GM21390 (cell line): ENCODE results near the gene KCNQ1.

Experiments used
- ATAC-seq: cut with Tn5 transposase; IDR thresholded peaks from one replicate; pipeline ENCODE4 v1.9.1; 2021; ENCODE audit not compliant: unreplicated experiment

KCNQ1 gene

GRCh38 chr11:2409611-2410468 is 35.0 kb upstream of the KCNQ1 start:
- no peak for ATAC-seq

DNA sequence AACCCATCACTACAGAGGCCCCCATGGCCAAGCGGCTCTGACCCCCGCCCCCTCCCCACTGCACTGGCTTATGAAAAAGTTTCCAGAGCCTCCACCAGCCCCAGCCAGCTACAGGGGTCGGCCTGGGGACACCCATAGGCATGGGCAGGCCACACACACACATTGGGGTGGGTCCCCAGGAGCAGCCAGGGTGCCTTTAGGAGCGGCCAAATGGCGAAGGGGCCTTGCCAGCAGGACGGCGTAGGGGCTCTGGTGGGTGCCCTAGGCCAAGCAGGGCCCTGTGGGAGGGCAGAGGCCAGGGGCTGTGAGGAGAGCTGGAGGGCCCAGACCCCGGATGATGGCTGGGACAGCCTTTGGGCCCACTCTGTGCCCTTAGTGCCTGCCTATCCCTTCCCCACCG is 34.2 kb upstream of the KCNQ1 start:
- no peak for ATAC-seq

DNA sequence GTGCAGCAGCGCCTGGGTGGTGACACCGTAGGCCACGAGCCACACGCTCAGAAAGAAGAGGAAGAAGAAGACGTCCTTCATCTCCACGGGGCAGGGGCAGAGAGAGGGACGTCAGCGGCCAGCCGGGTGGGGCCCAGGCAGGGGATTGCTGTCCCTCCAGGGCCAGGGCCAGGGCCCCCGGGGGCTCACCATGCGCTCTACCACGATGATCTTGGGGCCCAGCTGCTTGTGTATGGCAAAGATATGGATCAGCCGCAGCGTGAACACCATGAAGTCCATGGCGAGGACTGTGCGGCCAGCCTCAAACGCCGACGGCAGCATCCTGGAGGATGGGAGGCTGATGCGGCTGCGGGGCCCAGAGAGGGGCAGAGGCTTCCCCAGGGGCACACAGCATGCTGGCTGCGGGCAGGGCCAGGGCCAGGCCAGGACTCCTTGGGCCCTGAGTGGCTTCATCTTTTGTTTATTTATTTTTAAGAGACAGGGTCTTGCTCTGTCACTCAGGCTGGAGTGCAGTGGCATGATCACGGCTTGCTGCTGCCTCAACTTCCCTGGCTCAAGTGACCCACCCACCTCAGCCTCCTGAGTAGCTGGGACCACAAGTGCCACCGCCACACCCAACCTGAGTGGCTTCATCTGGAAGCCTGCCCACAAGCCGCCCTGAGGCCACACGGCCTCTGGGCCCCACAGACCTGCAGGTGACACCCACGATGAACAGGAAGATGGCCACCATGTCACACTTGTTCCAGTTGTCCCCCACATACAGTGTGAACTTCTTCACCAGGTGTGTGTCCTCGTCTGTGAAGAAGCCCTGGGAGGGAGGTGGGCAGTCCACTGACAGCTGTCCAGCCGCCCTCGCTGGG is 33.1 kb upstream of the KCNQ1 start:
- no peak for ATAC-seq

DNA sequence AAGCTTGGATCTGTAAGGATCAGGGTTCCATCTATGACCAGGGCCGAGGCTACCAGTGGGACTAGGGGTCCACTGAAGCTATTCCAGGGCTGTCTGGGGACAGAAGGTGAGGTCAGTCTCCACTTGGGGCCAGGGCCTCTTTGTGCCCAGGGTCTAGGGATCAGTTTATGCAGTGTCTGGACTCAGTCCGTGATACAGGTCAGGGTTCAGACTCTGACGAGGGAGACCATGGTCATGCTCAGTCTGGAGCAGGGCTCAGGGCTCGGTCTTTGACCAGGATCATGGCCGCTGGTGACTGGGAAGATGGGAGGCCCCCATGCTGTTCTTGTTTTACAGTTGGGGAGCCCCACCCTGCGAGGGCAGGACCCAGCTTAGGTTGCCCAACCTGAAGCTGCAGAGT is 32.5 kb upstream of the KCNQ1 start:
- no peak for ATAC-seq

DNA sequence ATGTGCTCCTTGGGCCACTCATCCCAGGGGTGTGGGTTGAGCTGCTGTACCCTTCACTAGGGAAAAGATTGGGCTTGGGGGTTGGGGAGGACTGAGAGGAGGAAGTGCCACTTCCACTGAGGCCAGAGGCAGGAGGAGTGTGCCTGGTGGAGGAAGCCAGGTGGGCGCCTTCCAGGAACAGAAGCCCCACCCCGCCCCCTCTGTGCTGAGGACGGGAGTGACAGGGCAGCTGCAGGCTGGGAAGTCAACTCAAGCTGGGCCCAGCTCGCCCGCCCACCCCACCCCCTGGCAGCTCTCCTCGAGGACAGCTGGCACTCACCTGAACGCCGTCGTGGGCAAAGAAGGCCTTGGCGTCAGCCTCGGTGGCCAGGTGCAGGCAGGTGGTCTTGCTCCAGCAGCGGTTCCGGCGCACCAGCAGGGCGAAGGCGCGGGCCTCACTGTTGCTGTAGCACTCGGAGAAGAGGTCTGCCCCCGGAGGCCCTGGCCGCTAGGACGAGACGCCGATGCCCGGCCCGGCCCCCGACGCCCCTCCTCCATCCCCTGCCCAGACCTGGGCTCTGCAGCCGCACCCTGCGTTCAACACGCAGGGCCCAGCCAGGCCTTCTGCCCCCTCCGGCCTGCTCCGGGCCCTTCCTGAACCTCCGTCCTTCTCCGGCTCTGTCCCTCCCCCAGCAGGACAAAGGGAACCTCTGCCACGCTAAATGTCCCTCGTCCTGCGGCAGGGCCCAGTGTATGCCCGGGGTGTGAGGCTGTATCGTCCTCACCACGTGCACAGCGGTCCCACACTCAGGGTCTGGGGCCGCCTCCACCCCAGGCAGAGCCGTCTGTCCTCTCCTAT is 30.8 kb upstream of the KCNQ1 start:
- ATAC-seq: no peak

- no peak for ATAC-seq
Observed at GRCh38 chr11:2414616-2415015, 30.2 kb upstream of the KCNQ1 start.

DNA sequence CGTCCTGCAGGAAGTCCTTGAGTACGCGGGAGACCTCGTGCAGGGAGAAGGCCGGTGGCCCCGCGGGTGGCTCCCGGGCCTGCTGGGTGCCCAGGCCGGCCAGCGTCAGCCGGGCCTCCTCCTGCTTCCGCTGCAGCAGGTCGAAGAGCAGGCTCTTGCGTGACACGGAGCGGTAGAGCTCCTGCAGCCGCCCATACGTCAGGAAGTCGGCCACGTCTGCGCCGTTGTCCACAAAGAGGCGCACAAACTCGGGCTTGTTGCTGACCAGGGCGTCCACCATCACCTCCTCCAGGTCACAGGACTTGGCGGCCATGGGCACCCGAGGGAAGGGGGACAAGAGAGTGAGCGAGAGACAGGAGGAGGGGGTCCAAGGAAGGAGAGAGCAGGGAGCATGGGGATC is 29.6 kb upstream of the KCNQ1 start:
- no peak for ATAC-seq

DNA sequence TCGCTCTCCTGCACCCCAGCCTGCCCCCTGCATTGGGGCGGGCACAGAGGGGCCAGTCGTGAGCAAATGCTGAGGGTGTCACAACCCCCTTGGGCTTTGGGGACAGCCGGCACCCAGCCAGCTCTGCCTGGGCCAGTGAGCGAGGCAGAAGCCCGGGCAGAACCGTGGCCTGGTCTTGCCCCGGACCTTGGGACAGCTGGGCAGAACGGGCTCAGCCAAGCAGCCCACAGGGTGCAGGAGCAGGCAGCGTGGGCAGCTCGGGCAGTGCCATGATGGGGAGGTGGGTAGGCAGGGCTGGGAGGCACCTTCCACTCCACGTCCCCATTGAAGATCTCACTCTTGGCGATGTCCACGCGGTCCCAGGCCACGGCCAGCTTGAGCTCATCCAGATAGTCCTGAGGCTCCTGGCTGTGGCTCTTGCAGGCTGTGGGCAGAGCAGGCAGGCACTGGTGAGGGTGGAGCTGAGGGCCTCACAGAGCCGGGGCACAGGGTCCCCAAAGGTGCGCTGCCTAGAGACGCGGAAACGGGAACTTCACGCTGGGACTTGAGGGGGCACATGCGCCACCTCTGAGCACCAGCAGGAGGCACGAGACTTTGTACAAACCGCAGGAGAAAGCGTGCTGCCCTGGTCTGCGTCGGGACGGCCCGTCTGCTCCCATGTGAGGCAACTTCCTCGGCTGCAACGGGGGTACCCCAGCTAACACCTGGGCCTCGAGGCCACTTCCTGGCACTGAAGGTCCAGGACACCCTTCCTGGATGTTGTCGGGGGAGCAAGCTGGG is 29.0 kb upstream of the KCNQ1 start:
- ATAC-seq: no peak

DNA sequence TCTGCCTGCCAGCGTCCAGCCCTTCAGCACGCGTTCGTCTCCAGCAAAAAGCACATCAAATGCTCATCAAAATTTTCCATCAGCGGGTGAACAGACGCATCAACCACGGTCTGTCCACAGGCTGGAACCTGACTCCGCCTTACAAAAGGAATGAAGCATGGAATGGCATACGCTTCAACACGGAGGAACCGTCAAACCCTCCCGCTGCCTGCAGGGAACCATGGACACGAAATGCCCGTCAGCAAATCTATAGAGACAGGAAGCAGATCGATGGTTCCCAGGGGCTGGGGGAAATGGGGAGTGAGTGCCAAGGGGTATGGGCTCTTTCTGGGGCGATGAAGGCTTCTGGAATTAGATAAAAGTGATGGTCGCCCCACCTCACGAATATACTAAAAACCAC is 28.0 kb upstream of the KCNQ1 start:
- ATAC-seq: no peak

GRCh38 chr11:2417856-2418692 is 26.7 kb upstream of the KCNQ1 start:
- ATAC-seq: no peak

- no peak for ATAC-seq
Observed at GRCh38 chr11:2418693-2419360, 26.0 kb upstream of the KCNQ1 start.

- no peak for ATAC-seq
Observed at GRCh38 chr11:2419638-2420501, 24.9 kb upstream of the KCNQ1 start.

DNA sequence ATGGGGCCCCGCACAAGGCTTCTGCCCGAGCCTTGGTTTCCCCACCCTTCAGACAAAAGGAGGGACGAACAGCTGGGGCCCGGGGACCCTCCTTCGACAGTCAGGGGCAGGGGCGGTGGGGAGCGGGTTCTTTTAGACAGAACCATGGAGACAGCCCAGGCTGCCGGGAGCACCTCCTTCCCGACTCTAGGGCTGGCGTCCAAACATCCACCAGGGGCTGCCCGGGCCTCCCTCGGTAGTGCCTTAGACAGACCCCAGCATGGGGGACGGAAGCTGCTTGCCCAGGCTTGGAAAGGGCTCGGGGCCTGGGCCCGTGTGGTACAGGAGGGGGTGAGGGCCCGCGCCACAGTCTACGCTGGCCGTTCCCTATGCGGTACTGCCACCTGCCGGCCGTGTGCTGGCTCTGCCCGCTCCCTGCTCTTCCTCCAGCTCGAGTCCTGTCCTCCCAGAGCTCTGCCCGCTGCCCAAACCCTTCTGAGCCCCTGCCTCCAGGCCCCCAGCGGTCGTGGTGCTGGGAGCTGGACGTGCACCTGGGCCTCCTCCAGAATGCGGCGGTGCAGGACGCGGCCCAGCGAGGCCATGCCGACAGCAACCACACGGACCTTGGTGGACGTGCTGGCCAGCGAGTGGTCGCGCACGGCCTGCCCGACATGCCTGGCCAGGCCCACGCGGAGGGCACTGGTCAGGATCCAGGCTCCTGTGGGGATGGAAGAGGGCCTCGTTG is 24.1 kb upstream of the KCNQ1 start:
- ATAC-seq: no peak

DNA sequence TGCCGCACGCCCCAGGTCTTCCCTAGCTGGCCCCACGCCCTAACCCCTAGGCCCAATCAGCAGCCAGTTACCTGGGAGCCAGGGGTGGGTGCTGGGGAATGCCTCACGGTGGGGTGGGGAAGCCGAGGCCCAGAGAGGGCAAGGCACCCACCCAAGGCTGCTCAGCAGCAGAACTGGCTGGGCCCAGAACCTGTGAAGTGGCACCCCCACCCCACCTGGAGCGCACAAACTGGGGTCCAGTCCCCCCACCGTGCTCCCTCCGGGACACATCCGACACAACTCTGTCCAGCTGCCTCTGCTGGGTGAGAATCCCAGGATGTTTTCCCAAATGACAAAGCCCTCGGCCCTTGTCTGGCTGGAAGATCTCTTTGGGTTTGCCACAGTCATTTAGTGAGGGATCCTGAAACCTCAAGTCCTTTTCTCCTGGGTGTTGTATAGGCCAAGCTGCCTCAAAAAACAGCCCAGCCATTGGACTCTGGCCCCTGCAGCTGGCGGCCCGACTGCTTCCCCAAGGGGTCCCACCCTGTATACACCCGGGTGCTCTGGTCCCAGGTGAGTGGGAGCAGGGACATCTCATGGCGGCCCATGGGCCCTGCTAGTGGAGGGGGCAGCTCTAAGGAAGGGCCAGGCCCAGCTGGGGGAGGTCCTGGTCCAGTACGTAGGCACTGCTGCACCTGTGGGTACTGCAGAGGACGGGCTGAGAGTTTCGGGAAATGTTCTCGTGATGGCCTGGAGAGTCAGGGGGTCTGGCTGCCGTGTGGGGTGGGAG is 23.4 kb upstream of the KCNQ1 start:
- ATAC-seq: no peak

DNA sequence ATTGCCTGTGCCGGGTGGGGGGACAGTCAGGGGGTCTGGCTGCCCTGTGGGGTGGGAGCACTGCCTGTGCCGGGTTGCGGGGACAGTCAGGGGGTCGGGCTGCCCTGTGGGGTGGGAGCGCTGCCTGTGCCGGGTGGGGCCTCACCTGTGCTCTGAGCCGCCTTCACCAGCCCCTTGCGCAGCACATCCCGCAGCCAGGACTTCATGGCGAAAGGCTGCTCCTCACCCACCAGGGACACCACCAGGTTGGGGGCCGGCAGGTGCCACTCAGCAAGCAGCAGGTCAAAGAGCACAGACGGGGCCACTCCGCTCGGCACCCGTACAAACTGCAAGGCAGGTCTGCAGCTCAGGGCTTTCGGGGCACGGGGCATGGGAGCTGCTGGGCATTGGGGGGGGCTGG is 22.8 kb upstream of the KCNQ1 start:
- no peak for ATAC-seq

DNA sequence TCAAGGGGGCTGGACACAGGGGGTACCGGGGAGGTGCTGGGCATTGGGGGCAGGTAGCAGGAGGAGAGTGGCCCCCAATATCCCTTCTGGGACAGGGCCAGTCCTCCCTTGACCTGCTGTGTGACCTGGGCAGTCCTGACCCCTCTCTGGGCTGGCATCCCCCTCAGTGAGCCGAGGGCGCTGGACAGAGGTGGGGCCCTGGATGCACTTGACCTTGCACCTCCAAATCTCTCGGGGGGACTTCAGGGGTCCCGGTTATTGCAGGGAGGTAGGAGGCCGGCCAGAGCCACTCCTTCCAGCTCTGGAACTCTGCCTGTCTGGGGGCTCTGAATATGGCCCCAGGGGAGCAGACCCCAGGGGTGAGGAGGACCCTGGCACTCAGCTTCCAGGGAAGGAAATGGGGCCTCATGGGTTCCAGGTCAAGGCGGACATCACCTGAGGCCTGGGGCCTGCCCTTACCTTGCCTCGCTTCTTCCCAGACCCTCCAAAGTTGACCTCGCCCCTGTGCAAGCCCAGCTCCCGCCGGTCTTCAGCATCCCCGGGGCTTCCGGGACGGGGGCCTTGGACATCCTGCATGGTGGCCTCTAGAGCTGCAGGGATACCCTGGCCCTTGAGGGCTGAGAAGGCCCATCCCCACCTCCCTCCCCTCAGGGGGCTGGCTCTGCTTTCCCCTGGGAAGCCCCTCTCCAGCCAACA is 22.2 kb upstream of the KCNQ1 start:
- ATAC-seq: no peak
